CD14-positive monocyte (primary cell): ENCODE measurements around the gene TGM2. TPM values are rescaled to one million over a fixed set of nuclear protein-coding genes. Genes with fewer than 3 reads are reported as not detected.

Source experiments
- DNase-seq, 3 donors: peaks; one replicate each; pipeline ENCODE4 v3.0.0-alpha.2; 2011 to 2022
- H2AFZ ChIP-seq: 2 replicates; pipeline ENCODE4 v1.6.0; 2012; ENCODE audit warnings: mild to moderate bottlenecking, low read depth, low read length, inconsistent platforms; ENCODE audit not compliant: insufficient read depth, poor library complexity, severe bottlenecking
- H3K27ac ChIP-seq, 2 donors: 1 replicate in 1 of 2; 2 replicates in 1 of 2; pipeline ENCODE4 v1.5.1; 2012 to 2013; ENCODE audit warnings: low read length in 2 of 2, control low read depth in 1 of 2, inconsistent platforms in 1 of 2, low read depth in 1 of 2, mild to moderate bottlenecking in 1 of 2
- H3K27me3 ChIP-seq, 2 donors: one replicate each; pipeline versions ENCODE4 v1.6.0 to v1.6.1; 2011 to 2013; ENCODE audit warnings: low read length in 2 of 2; ENCODE audit not compliant: control insufficient read depth in 2 of 2, insufficient read depth in 2 of 2
- H3K36me3 ChIP-seq, 2 donors: replicated peaks in 1 of 2; 1 replicate in 1 of 2; 2 replicates in 1 of 2; pipeline versions ENCODE4 v1.5.1 to v1.6.1; 2012 to 2013; ENCODE audit warnings: low read length in 2 of 2, control low read depth in 1 of 2, inconsistent platforms in 1 of 2, mild to moderate bottlenecking in 1 of 2; ENCODE audit not compliant: insufficient read depth in 2 of 2, control insufficient read depth in 1 of 2
- H3K4me1 ChIP-seq, 2 donors: 1 replicate in 1 of 2; 2 replicates in 1 of 2; pipeline versions ENCODE4 v1.5.1 to v1.6.1; 2012 to 2013; ENCODE audit warnings: low read length in 2 of 2, control low read depth in 1 of 2, inconsistent platforms in 1 of 2, mild to moderate bottlenecking in 1 of 2, moderate library complexity in 1 of 2; ENCODE audit not compliant: insufficient read depth in 2 of 2, control insufficient read depth in 1 of 2
- H3K4me2 ChIP-seq: replicated peaks from 2 replicates; pipeline ENCODE3; 2012; ENCODE audit warnings: low read length, moderate library complexity, mild to moderate bottlenecking; ENCODE audit not compliant: poor library complexity, severe bottlenecking; ENCODE audit errors: extremely low read depth
- H3K4me3 ChIP-seq, 3 experiments: fragments of 200-600 bp in 1 of 3; sonication (generic) in 1 of 3; replicated peaks in 1 of 3; 1 replicate in 2 of 3; 2 replicates in 1 of 3; pipeline ENCODE4 v1.5.1; 2011 to 2013; ENCODE audit warnings: low read length in 3 of 3, mild to moderate bottlenecking in 3 of 3, control low read depth in 2 of 3, low read depth in 2 of 3, inconsistent platforms in 1 of 3, moderate library complexity in 1 of 3
- H3K79me2 ChIP-seq: 2 replicates; pipeline ENCODE4 v1.6.0; 2012; ENCODE audit warnings: mild to moderate bottlenecking, control low read depth, inconsistent platforms, low read length, moderate library complexity; ENCODE audit not compliant: insufficient read depth
- H3K9ac ChIP-seq: 2 replicates; pipeline ENCODE4 v1.6.0; 2017; ENCODE audit warnings: low read length, mild to moderate bottlenecking; ENCODE audit not compliant: insufficient read depth, poor library complexity, severe bottlenecking
- H3K9me3 ChIP-seq, 2 donors: replicated peaks in 1 of 2; 1 replicate in 1 of 2; 2 replicates in 1 of 2; pipeline versions ENCODE4 v1.5.1 to v1.6.1; 2012 to 2013; ENCODE audit warnings: low read length in 2 of 2, control low read depth in 1 of 2; ENCODE audit not compliant: control insufficient read depth in 1 of 2, insufficient read depth in 1 of 2
- H4K20me1 ChIP-seq: 2 replicates; pipeline ENCODE4 v1.6.0; 2012; ENCODE audit warnings: mild to moderate bottlenecking, low read length, control low read depth, moderate library complexity; ENCODE audit not compliant: insufficient read depth
- H3K27ac Mint-ChIP-seq, 7 donors: one replicate each; pipeline ENCODE4 v1.8.0; 2020; ENCODE audit warnings: mild to moderate bottlenecking in 7 of 7, mixed read lengths in 7 of 7, moderate library complexity in 6 of 7, inconsistent platforms in 2 of 7
- H3K27me3 Mint-ChIP-seq, 3 donors: one replicate each; pipeline ENCODE4 v1.8.0; 2021 to 2022; ENCODE audit warnings: low read depth in 3 of 3, mild to moderate bottlenecking in 3 of 3, mixed read lengths in 3 of 3, moderate library complexity in 3 of 3, inconsistent platforms in 1 of 3
- H3K36me3 Mint-ChIP-seq, 2 donors: one replicate each; pipeline ENCODE4 v1.8.0; 2020; ENCODE audit warnings: mixed read lengths in 2 of 2, inconsistent platforms in 1 of 2, mild to moderate bottlenecking in 1 of 2
- H3K4me1 Mint-ChIP-seq: one replicate; pipeline ENCODE4 v1.8.0; 2020; ENCODE audit warnings: mild to moderate bottlenecking, mixed read lengths
- H3K4me3 Mint-ChIP-seq, 2 donors: one replicate each; pipeline ENCODE4 v1.8.0; 2020; ENCODE audit warnings: mild to moderate bottlenecking in 2 of 2, mixed read lengths in 2 of 2, moderate library complexity in 1 of 2
- H3K9me3 Mint-ChIP-seq, 7 donors: one replicate each; pipeline ENCODE4 v1.8.0; 2020 to 2022; ENCODE audit warnings: mixed read lengths in 7 of 7, mild to moderate bottlenecking in 6 of 7, moderate library complexity in 6 of 7, inconsistent platforms in 2 of 7
- WGBS: methylation state at CpG from one replicate; pipeline ENCODE4 v1.1.5; 2013; ENCODE audit warnings: missing lambda C conversion rate; ENCODE audit not compliant: insufficient coverage; 5-methylcytosine and 5-hydroxymethylcytosine counted together
- intact Hi-C, 2 donors: fragments of 100-400 bp; cut with micrococcal nuclease; formaldehyde crosslinking; loops; one replicate each; pipeline versions ENCODE4 v1.15.0 to v1.15.1; 2023
- polyA plus RNA-seq, 3 donors: library from polyadenylated mRNA; depleted of rRNA in 1 of 3; unstranded in 2 of 3; stranded (reverse) in 1 of 3; fragments of 300-500 nt in 2 of 3; fragments of >200 nt in 1 of 3; fragmentation: Illumina TruSeq in 2 of 3; gene quantifications; 1 replicate in 2 of 3; 2 replicates in 1 of 3; pipeline ENCODE4 v1.2.3, GENCODE V29; 2012 to 2021
- TF ChIP-seq, protein P1 (sequence below): fragments of 200-600 bp; IDR thresholded peaks from one replicate; pipeline ENCODE4 v1.8.0; 2022; ENCODE audit warnings: antibody characterized with exemption, mild to moderate bottlenecking

The TGM2 gene
- polyA plus RNA-seq, 3 donors = 0.47 to 1.7 (median 1.6) TPM

DNA sequence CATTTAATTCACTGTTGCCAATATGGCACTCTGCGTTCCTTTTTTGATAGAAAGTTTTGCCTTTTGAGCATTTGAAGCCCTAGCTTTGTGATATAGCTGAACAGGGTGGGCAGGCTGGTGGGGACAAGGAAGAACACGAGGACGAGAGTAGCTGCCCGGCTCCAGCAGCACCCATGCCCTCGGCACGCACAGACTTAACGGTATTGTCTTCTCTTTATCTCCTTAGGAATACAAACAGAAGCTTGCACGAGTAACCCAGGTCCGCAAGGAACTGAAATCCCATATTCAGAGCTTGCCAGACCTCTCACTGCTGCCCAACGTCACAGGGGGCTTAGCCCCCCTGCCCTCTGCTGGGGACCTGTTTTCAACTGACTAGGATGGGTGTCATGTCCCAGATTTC is 75.6 kb downstream of the TGM2 start:
- Histone ChIP-seq H2AFZ (no peak overlapping the region), H3K4me1 (peaks cover 32 to 35% of the 10 kb centered on the region in 2 donors), H3K4me3 (no peak overlapping the region), H3K9ac (no peak overlapping the region), H3K27ac (peak overlapping the region in 1 of 2 donors; percentile 98), H3K9me3 (no peaks in the 10 kb centered on the region), H3K36me3 (peaks cover 58 to 66% of the 10 kb centered on the region in 2 donors), H3K27me3 (no peaks in the 10 kb centered on the region), H3K79me2 (peaks cover 4% of the 10 kb centered on the region), H3K4me2 (no peak overlapping the region), H4K20me1 (no peaks in the 10 kb centered on the region)
- intact Hi-C loops = no loop called here
- H3K27ac Mint-ChIP-seq = peak overlapping the region in 3 of 7 donors; percentile 24 to 85 (median 74)
- 93% methylated on average over 8 of the region's 10 CpGs for WGBS
- no peak for DNase-seq
- H3K36me3 Mint-ChIP-seq = peaks cover 67 to 71% of the 10 kb centered on the region in 2 donors
- H3K9me3 Mint-ChIP-seq = peaks cover 0 to 3% (median 0%) of the 10 kb centered on the region in 7 donors
- H3K4me1 Mint-ChIP-seq = peaks cover 36% of the 10 kb centered on the region
- TF ChIP-seq, protein P1, sequence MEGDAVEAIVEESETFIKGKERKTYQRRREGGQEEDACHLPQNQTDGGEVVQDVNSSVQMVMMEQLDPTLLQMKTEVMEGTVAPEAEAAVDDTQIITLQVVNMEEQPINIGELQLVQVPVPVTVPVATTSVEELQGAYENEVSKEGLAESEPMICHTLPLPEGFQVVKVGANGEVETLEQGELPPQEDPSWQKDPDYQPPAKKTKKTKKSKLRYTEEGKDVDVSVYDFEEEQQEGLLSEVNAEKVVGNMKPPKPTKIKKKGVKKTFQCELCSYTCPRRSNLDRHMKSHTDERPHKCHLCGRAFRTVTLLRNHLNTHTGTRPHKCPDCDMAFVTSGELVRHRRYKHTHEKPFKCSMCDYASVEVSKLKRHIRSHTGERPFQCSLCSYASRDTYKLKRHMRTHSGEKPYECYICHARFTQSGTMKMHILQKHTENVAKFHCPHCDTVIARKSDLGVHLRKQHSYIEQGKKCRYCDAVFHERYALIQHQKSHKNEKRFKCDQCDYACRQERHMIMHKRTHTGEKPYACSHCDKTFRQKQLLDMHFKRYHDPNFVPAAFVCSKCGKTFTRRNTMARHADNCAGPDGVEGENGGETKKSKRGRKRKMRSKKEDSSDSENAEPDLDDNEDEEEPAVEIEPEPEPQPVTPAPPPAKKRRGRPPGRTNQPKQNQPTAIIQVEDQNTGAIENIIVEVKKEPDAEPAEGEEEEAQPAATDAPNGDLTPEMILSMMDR = no peak
- H3K4me3 Mint-ChIP-seq = no peak overlapping the region
- peaks cover 0 to 2% (median 0%) of the 10 kb centered on the region in 3 donors for H3K27me3 Mint-ChIP-seq

DNA sequence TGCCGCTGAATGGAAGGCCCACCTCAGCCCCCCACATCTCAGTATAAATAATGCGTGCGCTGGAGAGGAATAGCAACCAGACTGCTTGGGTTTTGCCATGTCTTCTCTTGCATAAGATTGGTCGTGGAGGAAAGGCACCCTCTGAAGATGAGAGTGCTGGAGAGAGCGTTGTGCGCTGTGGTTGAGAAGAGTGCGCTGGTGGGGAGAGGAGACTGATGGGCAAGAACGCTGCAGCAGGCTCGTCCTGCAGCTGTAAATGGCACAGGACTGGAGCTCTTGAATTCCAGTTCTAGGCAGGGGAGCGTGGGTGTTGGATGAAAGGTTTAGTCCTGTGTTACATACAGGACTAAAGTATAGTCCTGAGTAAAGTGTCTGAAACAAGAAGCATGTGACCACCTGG is 80.0 kb downstream of the TGM2 start:
- Mint-ChIP-seq H3K27me3 (peaks cover 0 to 2% (median 0%) of the 10 kb centered on the region in 3 donors), H3K9me3 (peaks cover 0 to 3% (median 0%) of the 10 kb centered on the region in 7 donors), H3K36me3 (peaks cover 93 to 95% of the 10 kb centered on the region in 2 donors), H3K4me3 (no peak overlapping the region), H3K4me1 (peaks cover 3% of the 10 kb centered on the region), H3K27ac (peak overlapping the region in 2 of 7 donors; percentile 52)
- Histone ChIP-seq H3K4me2 (no peak overlapping the region), H3K79me2 (peaks cover 27% of the 10 kb centered on the region), H3K36me3 (peaks cover 71 to 99% of the 10 kb centered on the region in 2 donors), H3K9ac (no peak overlapping the region), H3K27ac (peak overlapping the region in 1 of 2 donors; percentile 26), H3K4me1 (no peaks in the 10 kb centered on the region), H2AFZ (no peak overlapping the region), H3K9me3 (no peaks in the 10 kb centered on the region), H3K4me3 (no peak overlapping the region), H3K27me3 (no peaks in the 10 kb centered on the region), H4K20me1 (peaks cover 9% of the 10 kb centered on the region)
- intact Hi-C loops = no loop called here
- 83% methylated on average over 7 of the region's 10 CpGs for WGBS
- TF ChIP-seq, protein P1 = no peak
- no peak for DNase-seq
